Inferior parietal cortex (tissue), 1 donor: ENCODE results near the gene SPATA45.
A peak's percentile ranks its signal among the peaks of the same experiment; 100 is the strongest.

Experiments
- DNase-seq: peaks from one replicate; pipeline ENCODE4 v3.0.0-alpha.2; 2016; ENCODE audit errors: extremely low spot score

SPATA45 gene

DNA sequence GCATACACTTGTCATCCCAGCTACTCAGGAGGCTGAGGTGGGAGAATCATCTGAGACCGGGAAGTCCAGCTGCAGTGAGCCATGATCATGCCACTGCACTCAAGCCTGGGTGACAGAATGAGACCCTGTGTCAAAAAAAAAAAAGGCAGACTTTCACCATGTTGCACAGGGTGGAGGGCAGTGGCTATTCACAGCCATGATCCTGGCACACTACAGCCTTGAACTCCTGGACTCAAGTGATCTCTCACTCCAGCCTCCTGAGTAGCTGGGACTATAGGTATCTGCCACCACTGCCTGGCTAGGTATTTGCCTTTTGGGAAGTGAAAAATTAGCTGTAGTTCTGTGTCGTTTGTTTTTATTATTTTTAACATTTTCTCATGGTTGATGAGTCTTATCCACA lies 19.1 kb downstream of the SPATA45 start:
- no peak for DNase-seq

- no peak for DNase-seq
Measured at GRCh38 chr1:212827831-212828278, 19.6 kb downstream of the SPATA45 start.

DNA sequence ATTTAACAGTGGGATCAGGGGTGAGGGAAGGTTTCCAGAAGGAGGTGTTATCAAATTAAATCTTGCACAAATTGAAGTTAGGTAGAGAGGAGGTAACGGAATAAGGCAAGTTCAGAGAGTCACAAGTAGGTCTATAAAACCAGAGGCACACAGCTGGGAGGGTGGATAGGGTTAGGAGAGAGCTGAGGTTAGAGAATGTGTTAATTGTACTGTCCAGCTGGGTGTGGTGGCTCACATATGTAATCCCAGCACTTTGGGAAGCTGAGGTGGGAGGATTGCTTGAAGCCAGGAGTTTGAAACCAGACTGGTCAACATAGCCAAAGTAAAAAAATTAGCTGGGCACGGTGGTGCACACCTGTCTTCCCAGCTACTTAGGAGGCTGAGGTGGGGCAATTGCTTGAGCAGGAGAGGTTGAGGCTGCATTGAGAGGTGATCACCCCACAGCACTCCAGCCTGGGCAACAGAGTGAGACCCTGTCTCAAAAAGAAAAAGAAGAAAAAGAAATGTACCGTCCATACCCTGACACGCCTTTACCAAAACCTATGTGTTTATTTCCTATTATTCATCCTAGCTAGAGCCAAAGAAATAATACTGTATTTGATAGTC lies 20.2 kb downstream of the SPATA45 start:
- no peak for DNase-seq

DNA sequence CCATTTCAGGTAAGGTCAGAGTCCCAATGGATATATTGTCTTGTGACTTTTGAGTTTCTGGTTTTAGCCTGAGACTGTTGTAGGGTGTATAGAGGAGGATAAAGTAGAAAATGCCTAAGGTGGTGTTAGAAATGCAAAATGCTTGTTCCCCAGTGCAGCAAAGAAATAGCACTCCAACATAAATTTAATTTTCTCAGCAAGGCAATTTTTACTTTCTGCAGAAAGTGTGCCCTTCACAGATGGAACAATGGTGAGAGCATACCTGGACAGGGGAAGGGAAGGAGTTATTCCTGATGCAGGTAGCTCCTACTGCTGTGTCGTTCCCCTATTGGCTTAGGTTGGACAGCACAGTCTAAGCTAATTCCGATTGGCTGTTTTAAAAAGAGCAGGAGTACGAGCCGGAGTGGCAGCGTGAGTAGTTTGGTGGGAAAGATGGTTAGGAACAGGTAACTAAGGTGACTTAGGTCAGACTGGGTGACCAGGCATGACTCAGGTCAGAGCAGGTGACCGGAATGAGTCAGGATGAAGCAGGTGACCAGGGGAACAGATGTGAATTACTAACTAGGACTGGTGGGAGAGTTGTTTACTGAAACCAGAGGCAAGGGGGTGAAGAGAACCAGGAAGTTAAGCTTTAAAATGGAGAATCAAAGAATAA lies 21.5 kb downstream of the SPATA45 start:
- DNase-seq, result no peak

DNA sequence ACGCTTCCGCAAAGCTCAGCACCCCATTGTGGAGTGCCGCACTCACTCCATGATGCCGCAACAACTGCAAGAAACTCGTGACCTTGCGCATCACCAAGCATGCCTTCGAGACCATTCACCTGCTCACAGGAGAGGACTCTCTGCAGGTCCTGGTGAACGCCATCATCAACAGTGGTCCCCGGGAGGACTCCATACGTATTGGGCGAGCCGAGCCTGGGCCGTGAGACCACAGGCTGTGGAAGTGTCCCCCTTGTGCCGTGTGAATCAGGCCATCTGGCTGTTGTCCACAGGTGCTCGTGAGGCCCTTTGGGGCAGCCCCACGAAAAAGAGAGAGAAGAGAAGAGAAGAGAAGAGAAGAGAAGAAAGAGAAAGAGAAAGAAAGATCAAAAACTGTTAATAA lies 23.2 kb downstream of the SPATA45 start:
- no peak for DNase-seq

DNA sequence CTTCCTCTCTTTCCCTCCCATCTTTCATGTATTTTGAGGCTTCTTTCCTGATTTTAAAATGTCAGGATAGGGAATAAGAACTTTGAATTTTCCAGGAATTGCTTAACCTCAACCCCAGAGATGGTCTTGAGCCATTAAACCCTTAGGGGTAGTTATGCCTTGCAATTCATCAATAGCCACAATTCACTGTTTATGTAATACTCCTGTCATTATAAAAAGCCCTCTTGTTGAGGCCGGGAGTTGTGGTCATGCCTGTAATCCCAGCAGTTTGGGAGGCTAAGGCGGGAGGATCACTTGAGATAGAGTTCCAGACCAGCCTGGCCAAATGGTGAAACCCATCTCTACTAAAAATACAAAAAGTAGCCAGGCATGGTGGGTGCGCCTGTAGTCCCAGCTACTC lies 24.5 kb downstream of the SPATA45 start:
- no peak for DNase-seq

DNA sequence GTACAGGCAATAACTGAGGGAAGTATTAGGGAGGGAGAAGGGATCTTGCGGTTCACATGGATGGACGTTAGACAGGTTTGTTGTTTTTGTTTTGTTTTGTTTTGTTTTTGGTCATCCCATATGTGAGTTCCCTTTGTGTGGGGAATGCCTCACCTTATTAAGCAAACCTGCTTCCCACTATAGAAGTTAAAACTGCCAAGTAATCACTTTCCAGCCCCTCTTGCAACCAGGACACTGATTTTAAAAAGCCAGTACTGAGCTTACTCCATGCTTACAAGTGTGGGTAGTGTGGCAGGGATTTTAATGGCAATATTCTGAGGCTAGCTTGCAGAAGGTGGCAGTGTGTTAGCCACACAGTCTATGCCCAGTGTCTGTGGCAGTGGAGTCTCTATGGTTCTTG lies 26.5 kb downstream of the SPATA45 start:
- DNase-seq, result no peak

DNA sequence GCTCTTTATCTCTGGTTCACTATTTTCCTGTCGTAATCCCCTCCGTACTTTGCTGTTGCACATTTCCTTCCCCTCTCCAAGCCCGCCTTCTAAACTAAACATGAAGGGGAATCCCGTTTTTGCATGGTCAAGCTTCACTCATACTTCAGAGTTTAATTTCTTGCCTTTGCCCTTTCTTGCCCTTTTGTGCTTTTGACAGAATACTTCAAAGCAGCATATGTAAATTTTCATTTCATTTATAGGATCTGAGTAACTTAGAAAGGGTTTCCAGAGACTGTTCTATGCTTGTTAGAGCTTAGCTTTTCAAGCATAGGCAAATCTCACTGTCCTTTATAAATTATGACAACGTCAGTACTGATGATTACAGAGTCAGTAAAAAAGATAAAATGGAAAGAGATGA lies 27.7 kb downstream of the SPATA45 start:
- no peak for DNase-seq

DNA sequence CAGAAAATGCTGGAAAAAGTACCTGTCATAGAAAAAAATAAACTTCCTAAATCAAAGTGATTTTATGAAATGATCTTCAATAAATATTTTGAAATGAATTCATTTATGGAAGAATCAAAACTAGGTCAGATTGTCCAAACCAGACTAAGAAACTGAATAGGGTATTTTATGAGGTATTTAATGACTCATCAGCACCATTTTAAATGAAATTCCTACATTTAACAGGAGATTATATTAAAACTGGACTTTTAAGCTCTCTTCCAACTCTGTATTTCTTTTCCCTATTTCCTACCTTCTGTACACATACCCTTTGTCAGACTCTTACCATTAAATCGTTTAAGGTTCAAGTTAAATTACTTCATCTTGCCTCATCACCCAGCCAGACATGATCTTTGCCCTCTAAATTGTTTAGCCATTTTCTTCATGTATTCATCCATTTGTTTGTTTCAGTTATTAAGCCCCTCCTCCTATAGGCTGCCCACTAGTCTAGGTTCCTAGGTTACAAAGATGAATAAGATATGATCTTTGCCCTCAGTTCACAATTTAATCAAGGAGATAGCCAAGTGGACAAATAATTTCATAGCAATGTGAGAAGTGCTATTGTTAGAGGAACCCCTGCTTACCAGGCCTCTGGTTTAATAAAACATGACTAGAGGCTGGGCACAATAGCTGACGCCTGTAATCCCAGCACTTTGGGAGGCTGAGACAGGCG lies 30.7 kb downstream of the SPATA45 start:
- DNase-seq, result no peak

GRCh38 chr1:212814537-212815334 lies 32.7 kb downstream of the SPATA45 start:
- peak; percentile 83 for DNase-seq

DNA sequence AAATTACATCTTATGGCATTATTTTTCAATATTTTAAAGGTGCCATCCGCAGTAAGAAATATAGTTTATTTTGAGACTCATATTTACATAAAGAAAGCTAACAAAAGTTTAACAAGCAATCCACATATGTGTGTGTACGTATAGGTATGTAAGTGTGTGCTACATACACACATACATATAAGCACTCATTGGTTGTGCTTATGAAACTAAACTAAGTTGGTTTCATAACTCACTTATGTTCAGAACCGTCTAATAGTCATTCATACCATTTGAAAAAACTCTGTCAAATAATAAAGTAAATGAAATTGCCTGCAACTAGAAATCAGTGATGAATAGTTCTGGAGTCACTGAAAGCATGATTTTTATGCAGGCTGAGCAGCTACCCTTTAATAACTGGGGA lies 41.7 kb downstream of the SPATA45 start:
- no peak for DNase-seq

- DNase-seq, result no peak
Measured at GRCh38 chr1:212797681-212798080, 49.8 kb downstream of the SPATA45 start.

DNA sequence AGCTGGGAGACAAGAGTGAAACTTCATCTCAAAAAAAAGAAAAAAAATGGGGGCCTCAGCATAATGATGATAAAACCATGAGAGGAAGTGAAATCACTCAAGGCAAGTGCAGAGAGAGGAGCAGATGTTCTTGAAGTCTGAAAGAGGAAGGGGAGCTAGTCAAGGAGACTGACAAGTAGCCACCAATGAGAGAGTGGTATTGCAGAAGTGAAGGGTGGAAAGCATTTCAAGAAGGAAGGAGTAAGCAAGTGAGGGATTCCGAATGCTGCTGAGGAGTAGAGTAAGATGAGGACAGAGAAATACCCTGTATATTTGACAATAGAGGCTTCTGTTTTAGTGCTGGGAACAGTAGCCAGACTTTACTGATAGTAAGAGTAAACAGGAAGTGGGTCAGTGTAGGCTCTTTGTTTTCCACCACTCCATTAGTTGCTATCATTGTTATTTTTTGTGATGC lies 52.9 kb downstream of the SPATA45 start:
- peak; percentile 56 for DNase-seq

- no peak for DNase-seq
Measured at GRCh38 chr1:212792396-212792908, 55.0 kb downstream of the SPATA45 start.

- peak; percentile 97 for DNase-seq
Measured at GRCh38 chr1:212791676-212792395, 55.6 kb downstream of the SPATA45 start, which contains the start of the genes NSL1 and TATDN3. NSL1 (minus strand) TSS chr1:212791777; CDS start chr1:212791763, 14 bp downstream. TATDN3 (plus strand) TSS chr1:212791894; CDS start chr1:212791922, 28 bp downstream.

GRCh38 chr1:212791261-212791675 lies 56.2 kb downstream of the SPATA45 start:
- no peak for DNase-seq

DNA sequence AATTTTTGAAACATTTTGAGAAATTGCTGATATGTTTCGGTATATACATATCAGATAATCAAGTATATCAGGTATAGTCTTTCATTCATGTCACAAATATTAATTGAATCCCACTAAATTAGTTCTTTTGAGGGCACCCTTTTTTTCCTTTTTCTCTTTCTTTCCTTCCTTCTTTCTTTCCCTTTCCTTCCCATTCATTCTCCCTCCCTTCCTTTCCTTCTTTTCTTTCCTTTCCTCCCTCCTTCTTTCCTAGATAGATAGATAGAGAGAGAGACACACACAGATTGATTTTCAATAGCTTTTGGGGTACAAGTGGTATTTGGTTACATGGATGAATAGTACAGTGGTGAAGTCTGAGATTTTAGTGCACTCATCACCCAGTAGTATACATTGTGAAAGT lies 61.6 kb downstream of the SPATA45 start:
- no peak for DNase-seq

DNA sequence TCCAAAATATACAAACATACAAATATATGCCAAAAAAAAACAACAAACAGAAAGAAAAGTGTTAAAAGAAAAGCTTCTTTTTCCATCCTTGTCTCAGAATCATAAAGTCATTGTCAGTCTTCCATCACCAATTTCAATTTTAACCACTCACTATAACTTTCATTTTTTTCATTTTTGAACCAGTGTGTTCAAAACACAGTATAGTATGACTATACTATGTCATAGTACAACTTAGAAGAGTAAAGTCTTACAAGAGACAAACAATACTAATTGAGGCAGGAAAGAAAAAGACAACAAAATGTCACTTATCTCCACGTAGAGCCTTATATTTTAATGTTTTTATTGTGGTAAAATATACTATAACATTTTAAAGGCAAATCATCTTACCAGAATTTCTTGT lies 63.5 kb downstream of the SPATA45 start:
- no peak for DNase-seq

GRCh38 chr1:212782422-212783154 lies 64.9 kb downstream of the SPATA45 start:
- DNase-seq, result peak; percentile 43

- no peak for DNase-seq
Measured at GRCh38 chr1:212781225-212781624, 66.2 kb downstream of the SPATA45 start.
